Fibroblast of lung (primary cell): ENCODE measurements around the gene FAM107B. TPM values are rescaled to one million over a fixed set of nuclear protein-coding genes. Genes with fewer than 3 reads are reported as not detected.

Experiments used
- DNase-seq, 2 donors: peaks; one replicate each; pipeline versions ENCODE4 v3.0.0 to v3.0.0-alpha.2; 2010; ENCODE audit warnings: low read depth in 2 of 2
- H2AFZ ChIP-seq: 2 replicates; pipeline ENCODE4 v1.5.1; 2012; ENCODE audit warnings: low read length, control low read depth, inconsistent platforms
- H3K27ac ChIP-seq: 2 replicates; pipeline ENCODE4 v1.5.1; 2011; ENCODE audit warnings: low read length, control low read depth; ENCODE audit not compliant: insufficient read depth
- H3K27me3 ChIP-seq: 2 replicates; pipeline ENCODE4 v1.5.1; 2011; ENCODE audit warnings: mild to moderate bottlenecking, low read length; ENCODE audit not compliant: control insufficient read depth, insufficient read depth
- H3K36me3 ChIP-seq: 2 replicates; pipeline ENCODE4 v1.5.1; 2011; ENCODE audit warnings: low read length; ENCODE audit not compliant: control insufficient read depth, insufficient read depth
- H3K4me1 ChIP-seq: 2 replicates; pipeline ENCODE4 v1.5.1; 2011; ENCODE audit warnings: low read length; ENCODE audit not compliant: control insufficient read depth, insufficient read depth; ENCODE audit errors: extremely low read depth
- H3K4me2 ChIP-seq: 2 replicates; pipeline ENCODE4 v1.5.1; 2011; ENCODE audit warnings: low read length, control low read depth; ENCODE audit not compliant: insufficient read depth; ENCODE audit errors: extremely low read depth
- H3K4me3 ChIP-seq, 4 experiments: fragments of 200-600 bp in 1 of 4; sonication (generic) in 1 of 4; replicated peaks in 1 of 4; 2 replicates each; pipeline ENCODE4 v1.5.1; 2011 to 2016; ENCODE audit warnings: low read length in 4 of 4, low read depth in 3 of 4, mild to moderate bottlenecking in 3 of 4, control low read depth in 2 of 4, inconsistent platforms in 1 of 4, mixed read lengths in 1 of 4; ENCODE audit not compliant: insufficient read depth in 1 of 4; ENCODE audit errors: control extremely low read depth in 1 of 4
- H3K79me2 ChIP-seq: 2 replicates; pipeline ENCODE4 v1.5.1; 2012; ENCODE audit warnings: mild to moderate bottlenecking, low read length, inconsistent platforms; ENCODE audit not compliant: control insufficient read depth, insufficient read depth
- H3K9ac ChIP-seq: 2 replicates; pipeline ENCODE4 v1.5.1; 2011; ENCODE audit warnings: mild to moderate bottlenecking, low read length, control low read depth; ENCODE audit not compliant: insufficient read depth
- H3K9me3 ChIP-seq: 2 replicates; pipeline ENCODE4 v1.5.1; 2012; ENCODE audit warnings: low read depth, low read length; ENCODE audit not compliant: control insufficient read depth, insufficient read depth
- H4K20me1 ChIP-seq: 2 replicates; pipeline ENCODE4 v1.5.1; 2011; ENCODE audit warnings: low read length; ENCODE audit not compliant: control insufficient read depth, insufficient read depth; ENCODE audit errors: extremely low read depth
- EZH2 ChIP-seq: IDR thresholded peaks from 2 replicates; pipeline ENCODE4 v1.5.1; 2012; ENCODE audit warnings: low read length, control low read depth, mild to moderate bottlenecking; ENCODE audit errors: missing control alignments
- polyA plus RNA-seq, 2 donors: library from polyadenylated mRNA; depleted of rRNA in 1 of 2; stranded (reverse) in 1 of 2; unstranded in 1 of 2; fragments of >200 nt; gene quantifications; 2 replicates each; pipeline ENCODE4 v1.2.1, GENCODE V29; 2011 to 2012; ENCODE audit warnings: missing spikeins in 1 of 2
- total RNA-seq: library from RNA; depleted of rRNA; stranded (reverse); fragments of >200 nt; gene quantifications from 2 replicates; pipeline ENCODE4 v1.2.1, GENCODE V29; 2014
- TF ChIP-seq, protein P1 (sequence below), 2 donors: IDR thresholded peaks in 1 of 2; conservative IDR thresholded peaks in 1 of 2; 1 replicate in 1 of 2; 2 replicates in 1 of 2; pipeline ENCODE4 v1.5.1; 2011 to 2012; ENCODE audit warnings: low read length in 2 of 2, control low read depth in 1 of 2, inconsistent platforms in 1 of 2, low read depth in 1 of 2, mild to moderate bottlenecking in 1 of 2

FAM107B gene
- total and polyA plus RNA-seq, 2 donors (not counting 1 experiment from before 2014, with no cell fraction given): 29.0 to 36.0 TPM

DNA sequence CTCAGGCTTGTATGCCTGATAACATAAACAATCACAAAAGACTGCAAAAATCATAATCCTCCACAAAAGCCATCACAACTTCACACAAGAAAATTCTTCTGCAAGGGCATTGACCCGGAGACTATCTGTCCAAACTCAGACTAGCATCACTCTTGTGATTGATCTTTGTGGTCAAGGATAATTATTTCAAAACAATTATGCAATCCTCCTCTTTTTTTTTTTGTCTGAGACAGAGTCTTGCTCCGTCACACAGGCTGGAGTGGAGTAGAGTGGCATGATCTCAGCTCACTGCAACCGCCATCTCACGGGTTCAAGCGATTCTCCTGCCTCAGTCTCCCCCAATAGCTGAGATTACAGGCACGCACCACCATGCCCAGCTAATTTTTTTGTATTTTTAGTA lies 41.0 kb upstream of the FAM107B start:
- Histone ChIP-seq H2AFZ (no peak overlapping the region), H3K27ac (no peak overlapping the region), H3K36me3 (no peaks in the 10 kb centered on the region), H3K4me3 (no peak overlapping the region), H3K79me2 (no peaks in the 10 kb centered on the region), H4K20me1 (no peaks in the 10 kb centered on the region), H3K4me1 (peaks cover under 1% of the 10 kb centered on the region), H3K9ac (no peak overlapping the region), H3K4me2 (no peak overlapping the region), H3K9me3 (no peaks in the 10 kb centered on the region), H3K27me3 (no peaks in the 10 kb centered on the region)
- DNase-seq: peak; percentile 53 to 55
- TF ChIP-seq, protein P1, sequence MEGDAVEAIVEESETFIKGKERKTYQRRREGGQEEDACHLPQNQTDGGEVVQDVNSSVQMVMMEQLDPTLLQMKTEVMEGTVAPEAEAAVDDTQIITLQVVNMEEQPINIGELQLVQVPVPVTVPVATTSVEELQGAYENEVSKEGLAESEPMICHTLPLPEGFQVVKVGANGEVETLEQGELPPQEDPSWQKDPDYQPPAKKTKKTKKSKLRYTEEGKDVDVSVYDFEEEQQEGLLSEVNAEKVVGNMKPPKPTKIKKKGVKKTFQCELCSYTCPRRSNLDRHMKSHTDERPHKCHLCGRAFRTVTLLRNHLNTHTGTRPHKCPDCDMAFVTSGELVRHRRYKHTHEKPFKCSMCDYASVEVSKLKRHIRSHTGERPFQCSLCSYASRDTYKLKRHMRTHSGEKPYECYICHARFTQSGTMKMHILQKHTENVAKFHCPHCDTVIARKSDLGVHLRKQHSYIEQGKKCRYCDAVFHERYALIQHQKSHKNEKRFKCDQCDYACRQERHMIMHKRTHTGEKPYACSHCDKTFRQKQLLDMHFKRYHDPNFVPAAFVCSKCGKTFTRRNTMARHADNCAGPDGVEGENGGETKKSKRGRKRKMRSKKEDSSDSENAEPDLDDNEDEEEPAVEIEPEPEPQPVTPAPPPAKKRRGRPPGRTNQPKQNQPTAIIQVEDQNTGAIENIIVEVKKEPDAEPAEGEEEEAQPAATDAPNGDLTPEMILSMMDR (conservative IDR thresholded peaks at IDR 0.05 in 1 of 2, IDR thresholded peaks at IDR 0.05 in 1 of 2; ENCODE audit: low read depth in 1 of 2, low read length in 2 of 2): no peak
- TF ChIP-seq EZH2: no peak

DNA sequence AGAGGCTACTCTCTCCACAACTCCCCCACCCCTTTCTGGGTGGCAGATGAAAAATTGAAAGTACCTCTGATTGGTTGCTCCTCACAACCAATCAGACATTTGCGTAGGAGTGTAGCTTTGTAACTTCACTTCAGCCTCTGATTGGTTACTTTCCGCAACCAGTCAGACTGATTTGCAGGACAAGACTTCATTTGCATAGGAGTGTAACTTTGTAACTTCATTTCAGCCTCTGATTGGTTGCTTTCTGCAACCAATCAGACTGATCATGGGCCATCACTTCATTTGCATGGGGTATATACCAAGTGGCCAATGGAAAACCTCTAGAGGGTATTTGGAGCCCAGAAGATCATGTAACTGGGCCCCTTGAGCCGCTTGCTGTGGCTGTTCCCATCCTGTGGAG lies 37.6 kb upstream of the FAM107B start:
- Histone ChIP-seq H3K36me3 (no peaks in the 10 kb centered on the region), H2AFZ (no peak overlapping the region), H3K4me3 (no peak overlapping the region), H3K4me1 (no peaks in the 10 kb centered on the region), H3K9ac (no peak overlapping the region), H3K79me2 (no peaks in the 10 kb centered on the region), H4K20me1 (no peaks in the 10 kb centered on the region), H3K27ac (no peak overlapping the region), H3K4me2 (no peak overlapping the region), H3K27me3 (peaks cover 2% of the 10 kb centered on the region), H3K9me3 (no peaks in the 10 kb centered on the region)
- no peak for DNase-seq
- TF ChIP-seq, protein P1 (conservative IDR thresholded peaks at IDR 0.05 in 1 of 2, IDR thresholded peaks at IDR 0.05 in 1 of 2; ENCODE audit: low read depth in 1 of 2, low read length in 2 of 2): no peak
- TF ChIP-seq EZH2: no peak

DNA sequence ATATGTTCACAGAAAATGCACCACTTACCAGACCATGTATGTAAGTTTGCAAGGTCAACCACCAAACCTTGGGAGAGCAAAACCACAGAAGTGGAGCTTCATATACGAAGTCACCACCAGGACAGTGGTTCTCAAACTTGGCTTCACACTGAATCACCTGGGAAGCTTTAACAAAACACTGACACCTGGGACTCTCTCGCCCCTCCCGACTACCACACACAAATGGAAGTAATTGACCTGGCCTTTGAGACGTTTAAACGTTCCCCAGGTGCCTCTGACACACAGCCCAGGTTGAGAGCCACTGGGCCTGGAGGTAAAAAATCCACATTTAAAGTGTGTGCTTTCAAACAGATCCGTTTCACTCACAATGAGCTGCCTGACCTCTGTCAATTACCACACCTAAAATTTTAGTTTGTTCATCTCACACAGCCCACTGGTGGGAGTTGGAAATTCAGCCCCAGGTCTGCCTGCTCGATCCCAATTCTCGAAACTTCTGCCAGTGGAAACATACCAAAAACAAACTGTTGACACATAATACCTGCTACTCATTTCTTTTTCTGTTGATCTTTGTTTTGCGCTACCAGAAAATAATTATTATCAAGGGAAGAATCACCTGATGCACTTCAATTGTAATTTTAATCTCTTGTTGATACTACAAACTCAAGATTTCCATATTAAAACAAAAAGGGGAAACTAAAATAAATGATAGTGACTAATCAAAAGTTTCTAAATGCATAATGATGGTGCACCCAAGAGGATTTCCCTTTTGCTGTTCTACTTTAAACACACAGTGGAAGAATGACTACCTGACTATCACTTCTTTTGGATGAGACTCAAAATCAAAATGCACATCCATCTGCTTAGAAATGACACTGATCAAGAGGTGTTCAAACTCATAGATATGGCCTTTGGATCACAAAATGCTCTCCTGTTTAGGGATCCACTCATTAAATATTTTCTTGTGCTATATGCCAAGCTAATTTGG lies 36.6 kb upstream of the FAM107B start:
- no peaks in the 10 kb centered on the region for H3K36me3 ChIP-seq
- H3K4me1 ChIP-seq: no peaks in the 10 kb centered on the region
- TF ChIP-seq, protein P1 (conservative IDR thresholded peaks at IDR 0.05 in 1 of 2, IDR thresholded peaks at IDR 0.05 in 1 of 2; ENCODE audit: low read depth in 1 of 2, low read length in 2 of 2): no peak
- no peaks in the 10 kb centered on the region for H4K20me1 ChIP-seq
- DNase-seq: no peak
- no peak overlapping the region for H3K4me2 ChIP-seq
- H3K27me3 ChIP-seq: peaks cover 2% of the 10 kb centered on the region
- H3K27ac ChIP-seq: no peak overlapping the region
- no peaks in the 10 kb centered on the region for H3K9me3 ChIP-seq
- H2AFZ ChIP-seq: no peak overlapping the region
- H3K4me3 ChIP-seq: no peak overlapping the region
- H3K9ac ChIP-seq: no peak overlapping the region
- H3K79me2 ChIP-seq: no peaks in the 10 kb centered on the region
